IMR-90 (cell line): ENCODE results near the gene TGM2. TPM values are rescaled to one million over a fixed set of nuclear protein-coding genes. Genes with fewer than 3 reads are reported as not detected.

Experiments
- ATAC-seq: fragments of 200-7000 bp; cut with Tn5 transposase; 2 replicates; pipeline ENCODE4 v1.9.1; 2020; ENCODE audit warnings: low read depth, mild to moderate bottlenecking, moderate library complexity
- BruUV-seq: library from RNA; stranded (reverse); fragments of 400-500 nt; replicated peaks from 2 replicates; lab custom pipeline; 2021; lab: Mats Ljungman, UMichigan
- CTCF ChIA-PET: fragments of 300-600 bp; formaldehyde crosslinking; extraction: SDS; loops from one replicate; lab custom pipeline; 2021; ENCODE audit warnings: antibody characterized with exemption; lab: Yijun Ruan, JAX
- POLR2A ChIA-PET: fragments of 300-600 bp; sonication (Branson Sonifier 250); formaldehyde crosslinking; loops from one replicate; lab custom pipeline; 2022; ENCODE audit warnings: antibody characterized with exemption; ENCODE audit not compliant: unreplicated experiment; lab: Charles Lee
- DNase-seq: peaks from one replicate; pipeline ENCODE4 v3.0.0; 2013
- H2AFZ ChIP-seq: replicated peaks from 2 replicates; pipeline ENCODE3; 2013; ENCODE audit warnings: low read length, mild to moderate bottlenecking; ENCODE audit not compliant: poor library complexity
- H2AK5ac ChIP-seq: 2 replicates; pipeline ENCODE4 v1.6.1; 2013; ENCODE audit warnings: low read depth, low read length, inconsistent platforms
- H2AK9ac ChIP-seq: replicated peaks from 2 replicates; pipeline ENCODE3; 2013; ENCODE audit warnings: mild to moderate bottlenecking, low read depth, low read length, moderate library complexity; ENCODE audit not compliant: poor library complexity
- H2BK120ac ChIP-seq: 2 replicates; pipeline ENCODE4 v1.6.1; 2013; ENCODE audit warnings: low read depth, low read length, inconsistent platforms
- H2BK15ac ChIP-seq: 3 replicates; pipeline ENCODE4 v1.6.1; 2013; ENCODE audit warnings: low read depth, low read length, inconsistent platforms
- H2BK20ac ChIP-seq: 2 replicates; pipeline ENCODE4 v1.6.1; 2013; ENCODE audit warnings: low read depth, mild to moderate bottlenecking, inconsistent platforms, low read length, moderate library complexity
- H2BK5ac ChIP-seq: 2 replicates; pipeline ENCODE4 v1.6.1; 2013; ENCODE audit warnings: mild to moderate bottlenecking, low read depth, low read length, inconsistent platforms; ENCODE audit not compliant: poor library complexity, severe bottlenecking
- H3K14ac ChIP-seq: replicated peaks from 2 replicates; pipeline ENCODE4 v1.6.1; 2013; ENCODE audit warnings: low read depth, low read length, inconsistent platforms
- H3K18ac ChIP-seq: 2 replicates; pipeline ENCODE4 v1.6.1; 2013; ENCODE audit warnings: low read depth, low read length, control low read depth
- H3K23ac ChIP-seq: 2 replicates; pipeline ENCODE4 v1.6.1; 2013; ENCODE audit warnings: low read depth, low read length, inconsistent platforms
- H3K27ac ChIP-seq: 2 replicates; pipeline ENCODE4 v1.5.1; 2013; ENCODE audit warnings: mild to moderate bottlenecking, control low read depth, low read length; ENCODE audit not compliant: insufficient read depth
- H3K27me3 ChIP-seq: 2 replicates; pipeline ENCODE4 v1.6.1; 2013; ENCODE audit warnings: low read length; ENCODE audit not compliant: control insufficient read depth, insufficient read depth
- H3K36me3 ChIP-seq: 2 replicates; pipeline ENCODE4 v1.6.1; 2013; ENCODE audit warnings: low read length, mixed read lengths; ENCODE audit not compliant: control insufficient read depth, insufficient read depth
- H3K4ac ChIP-seq: 2 replicates; pipeline ENCODE4 v1.6.1; 2013; ENCODE audit warnings: low read depth, low read length, inconsistent platforms
- H3K4me1 ChIP-seq: 2 replicates; pipeline ENCODE4 v1.6.1; 2013; ENCODE audit warnings: low read length, mixed read lengths; ENCODE audit not compliant: control insufficient read depth, insufficient read depth
- H3K4me2 ChIP-seq: 2 replicates; pipeline ENCODE4 v1.6.1; 2013; ENCODE audit warnings: low read depth, mild to moderate bottlenecking, control low read depth, low read length, moderate library complexity
- H3K4me3 ChIP-seq: 2 replicates; pipeline ENCODE4 v1.5.1; 2013; ENCODE audit warnings: low read depth, mild to moderate bottlenecking, control low read depth, low read length, moderate library complexity; ENCODE audit not compliant: insufficient read depth
- H3K56ac ChIP-seq: 2 replicates; pipeline ENCODE4 v1.6.1; 2013; ENCODE audit warnings: low read length, inconsistent platforms; ENCODE audit not compliant: insufficient read depth; ENCODE audit errors: extremely low read depth
- H3K79me1 ChIP-seq, 2 experiments: 2 replicates each; pipeline ENCODE4 v1.6.1; 2013; ENCODE audit warnings: low read length in 2 of 2, inconsistent platforms in 1 of 2, low read depth in 1 of 2
- H3K9ac ChIP-seq: 2 replicates; pipeline ENCODE4 v1.6.1; 2013; ENCODE audit warnings: low read depth, low read length, control low read depth
- H3K9me1 ChIP-seq: 2 replicates; pipeline ENCODE4 v1.6.1; 2013; ENCODE audit warnings: low read length, inconsistent platforms; ENCODE audit not compliant: insufficient read depth
- H3K9me3 ChIP-seq: 2 replicates; pipeline ENCODE4 v1.6.1; 2013; ENCODE audit warnings: low read length; ENCODE audit not compliant: control insufficient read depth, insufficient read depth
- H4K20me1 ChIP-seq: 2 replicates; pipeline ENCODE4 v1.6.1; 2013; ENCODE audit warnings: low read length, inconsistent platforms; ENCODE audit not compliant: insufficient read depth
- H4K5ac ChIP-seq: 2 replicates; pipeline ENCODE4 v1.6.1; 2013; ENCODE audit warnings: mild to moderate bottlenecking, low read depth, low read length, control low read depth
- H4K8ac ChIP-seq, 2 experiments: 2 replicates each; pipeline ENCODE4 v1.6.1; 2013; ENCODE audit warnings: low read depth in 2 of 2, low read length in 2 of 2, control low read depth in 1 of 2, inconsistent platforms in 1 of 2
- H4K91ac ChIP-seq: 2 replicates; pipeline ENCODE4 v1.6.1; 2013; ENCODE audit warnings: low read depth, low read length, inconsistent platforms; ENCODE audit not compliant: insufficient read depth
- BHLHE40 ChIP-seq: fragments of 150-350 bp; IDR thresholded peaks from 2 replicates; pipeline ENCODE4 v1.6.1; 2016; ENCODE audit warnings: mild to moderate bottlenecking, low read depth, low read length
- CEBPB ChIP-seq: IDR thresholded peaks from 2 replicates; pipeline ENCODE4 v1.6.1; 2012; ENCODE audit warnings: low read depth, low read length, improper control_type of control experiment
- CHD1 ChIP-seq: IDR thresholded peaks from 2 replicates; pipeline ENCODE4 v1.6.1; 2012; ENCODE audit warnings: low read depth, low read length, improper control_type of control experiment
- FOS ChIP-seq: fragments of 150-350 bp; IDR thresholded peaks from 2 replicates; pipeline ENCODE4 v1.6.1; 2016; ENCODE audit warnings: low read depth, low read length
- MAFK ChIP-seq: IDR thresholded peaks from 2 replicates; pipeline ENCODE4 v1.6.1; 2012; ENCODE audit warnings: low read depth, low read length, improper control_type of control experiment
- MAZ ChIP-seq: IDR thresholded peaks from 2 replicates; pipeline ENCODE4 v1.6.1; 2012; ENCODE audit warnings: low read depth, mild to moderate bottlenecking, low read length, improper control_type of control experiment, moderate library complexity, borderline replicate concordance
- MXI1 ChIP-seq: IDR thresholded peaks from 2 replicates; pipeline ENCODE4 v1.6.1; 2012; ENCODE audit warnings: low read depth, mild to moderate bottlenecking, low read length, moderate library complexity, borderline replicate concordance
- NFE2L2 ChIP-seq: fragments of 150-350 bp; IDR thresholded peaks from 2 replicates; pipeline ENCODE4 v1.6.1; 2016; ENCODE audit warnings: low read depth, mild to moderate bottlenecking, low read length
- POLR2A ChIP-seq: IDR thresholded peaks from 2 replicates; pipeline ENCODE4 v1.6.1; 2012; ENCODE audit warnings: mild to moderate bottlenecking, low read depth, low read length
- RAD21 ChIP-seq: IDR thresholded peaks from 2 replicates; pipeline ENCODE4 v1.6.1; 2012; ENCODE audit warnings: low read length, improper control_type of control experiment
- RCOR1 ChIP-seq: IDR thresholded peaks from 2 replicates; pipeline ENCODE4 v1.6.1; 2012; ENCODE audit warnings: mild to moderate bottlenecking, low read length, improper control_type of control experiment; ENCODE audit not compliant: insufficient replicate concordance
- RFX5 ChIP-seq: IDR thresholded peaks from 2 replicates; pipeline ENCODE4 v1.8.0; 2012; ENCODE audit warnings: low read depth, mild to moderate bottlenecking, low read length, moderate library complexity
- SMC3 ChIP-seq: fragments of 150-350 bp; IDR thresholded peaks from 2 replicates; pipeline ENCODE4 v1.6.1; 2016; ENCODE audit warnings: low read depth, mild to moderate bottlenecking, antibody characterized with exemption, low read length, moderate library complexity
- WGBS, 2 experiments: methylation state at CpG; one replicate each; pipeline versions ENCODE4 v1.1.5 to v1.1.7; 2013; ENCODE audit warnings: missing lambda C conversion rate in 2 of 2; ENCODE audit not compliant: insufficient read length in 1 of 2; ENCODE audit errors: extremely low coverage in 2 of 2; 5-methylcytosine and 5-hydroxymethylcytosine counted together
- dilution Hi-C: fragments of 300-500 bp; cut with HindIII; formaldehyde crosslinking; loops from one replicate; pipeline ENCODE4 v1.14.3; 2018; ENCODE audit warnings: low sequenced_read_pairs; ENCODE audit not compliant: unreplicated experiment
- in situ Hi-C: fragments of 300-500 bp; cut with MboI; formaldehyde crosslinking; loops from 3 replicates; pipeline ENCODE4 v1.14.3; 2019; ENCODE audit warnings: low sequenced_read_pairs, inconsistent platforms, mixed read lengths
- intact Hi-C: fragments of 100-400 bp; cut with micrococcal nuclease; formaldehyde crosslinking; loops from 2 replicates; pipeline ENCODE4 v1.10.0; 2022
- polyA plus RNA-seq, 3 experiments: library from polyadenylated mRNA; depleted of rRNA; stranded (reverse); fragments of >200 nt; gene quantifications; 2 replicates each; pipeline ENCODE4 v1.2.3, GENCODE V29; 2012; ENCODE audit warnings: low replicate concordance in 1 of 3
- total RNA-seq: library from RNA; depleted of rRNA; stranded (reverse); fragments of >200 nt; gene quantifications from 2 replicates; pipeline ENCODE4 v1.2.3, GENCODE V29; 2012
- TF ChIP-seq, protein P1 (sequence below): conservative IDR thresholded peaks from 2 replicates; pipeline ENCODE4 v1.5.1; 2012; ENCODE audit warnings: mild to moderate bottlenecking, low read depth, low read length, improper control_type of control experiment
- TF ChIP-seq, protein P2 (sequence below): fragments of 150-350 bp; IDR thresholded peaks from 2 replicates; pipeline ENCODE4 v1.6.1; 2016; ENCODE audit warnings: low read depth, mild to moderate bottlenecking, low read length, moderate library complexity, borderline replicate concordance

The TGM2 gene
- total and polyA plus RNA-seq, 2 of the 4 experiments (the other 2 are of a cell fraction): 239 to 268 TPM

DNA sequence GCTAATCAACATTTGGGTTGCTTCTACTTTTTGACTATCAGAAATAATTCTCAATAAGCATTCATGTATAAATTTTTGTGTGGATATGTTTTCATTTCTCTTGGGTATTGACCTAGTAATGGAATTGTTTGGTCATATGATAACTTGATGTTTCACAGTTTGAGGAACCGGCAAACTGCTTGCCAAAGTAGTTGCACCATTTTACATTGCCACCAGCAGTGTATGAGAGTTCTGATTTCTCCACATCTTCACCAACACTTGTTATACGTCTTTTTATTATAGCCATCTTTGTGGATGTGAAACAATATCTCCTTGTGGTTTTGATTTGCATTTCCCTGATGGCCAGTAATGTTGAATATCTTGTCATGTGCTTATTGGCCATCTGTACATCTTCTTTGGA is 42.6 kb upstream of the TGM2 start:
- no peak overlapping the region for H3K14ac ChIP-seq
- in situ Hi-C loops: no loop called here

More for the DNA sequence above, 42.6 kb upstream of the TGM2 start:
- Histone ChIP-seq H3K4me1 (peaks cover 11% of the 10 kb centered on the region), H3K4me3 (no peak overlapping the region), H4K5ac (no peak overlapping the region), H3K23ac (no peak overlapping the region), H2BK20ac (peak overlapping the region; percentile 49; the same call in 1 of the 2 replicates), H4K91ac (no peak overlapping the region), H3K79me1 (no peaks in the 10 kb centered on the region), H4K20me1 (no peaks in the 10 kb centered on the region), H2BK5ac (no peak overlapping the region), H3K9me3 (no peaks in the 10 kb centered on the region), H3K4ac (no peak overlapping the region), H2AK9ac (no peak overlapping the region), H3K9ac (no peak overlapping the region), H2AK5ac (no peak overlapping the region), H2BK15ac (no peak overlapping the region), H3K18ac (no peak overlapping the region), H3K56ac (no peak overlapping the region), H3K4me2 (no peak overlapping the region), H3K36me3 (no peaks in the 10 kb centered on the region), H3K9me1 (peaks cover 13% of the 10 kb centered on the region), H3K27me3 (no peaks in the 10 kb centered on the region), H3K27ac (no peak overlapping the region), H2AFZ (no peak overlapping the region), H4K8ac (no peak overlapping the region), H2BK120ac (no peak overlapping the region)
- no CpG with 5 or more reads among the region's 2 CpGs for WGBS, 2 experiments
- dilution Hi-C loops (no loop called here), intact Hi-C loops (no loop called here)
- CTCF ChIA-PET: interaction anchor here (2.0 kb wide), 1 partner anchor 8 kb away, joined by 4 read pairs; no protein-coding TSS in a partner anchor
- DNase-seq (no peak), ATAC-seq (no peak)
- no TSS peak for BruUV-seq
- TF ChIP-seq, protein P1, sequence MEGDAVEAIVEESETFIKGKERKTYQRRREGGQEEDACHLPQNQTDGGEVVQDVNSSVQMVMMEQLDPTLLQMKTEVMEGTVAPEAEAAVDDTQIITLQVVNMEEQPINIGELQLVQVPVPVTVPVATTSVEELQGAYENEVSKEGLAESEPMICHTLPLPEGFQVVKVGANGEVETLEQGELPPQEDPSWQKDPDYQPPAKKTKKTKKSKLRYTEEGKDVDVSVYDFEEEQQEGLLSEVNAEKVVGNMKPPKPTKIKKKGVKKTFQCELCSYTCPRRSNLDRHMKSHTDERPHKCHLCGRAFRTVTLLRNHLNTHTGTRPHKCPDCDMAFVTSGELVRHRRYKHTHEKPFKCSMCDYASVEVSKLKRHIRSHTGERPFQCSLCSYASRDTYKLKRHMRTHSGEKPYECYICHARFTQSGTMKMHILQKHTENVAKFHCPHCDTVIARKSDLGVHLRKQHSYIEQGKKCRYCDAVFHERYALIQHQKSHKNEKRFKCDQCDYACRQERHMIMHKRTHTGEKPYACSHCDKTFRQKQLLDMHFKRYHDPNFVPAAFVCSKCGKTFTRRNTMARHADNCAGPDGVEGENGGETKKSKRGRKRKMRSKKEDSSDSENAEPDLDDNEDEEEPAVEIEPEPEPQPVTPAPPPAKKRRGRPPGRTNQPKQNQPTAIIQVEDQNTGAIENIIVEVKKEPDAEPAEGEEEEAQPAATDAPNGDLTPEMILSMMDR: no peak
- TF ChIP-seq SMC3 (no peak), RAD21 (no peak), FOS (no peak), MAZ (no peak), CHD1 (no peak), NFE2L2 (no peak), RCOR1 (no peak), RFX5 (no peak), POLR2A (no peak), CEBPB (no peak), MAFK (no peak), MXI1 (no peak), BHLHE40 (no peak)
- TF ChIP-seq, protein P2, sequence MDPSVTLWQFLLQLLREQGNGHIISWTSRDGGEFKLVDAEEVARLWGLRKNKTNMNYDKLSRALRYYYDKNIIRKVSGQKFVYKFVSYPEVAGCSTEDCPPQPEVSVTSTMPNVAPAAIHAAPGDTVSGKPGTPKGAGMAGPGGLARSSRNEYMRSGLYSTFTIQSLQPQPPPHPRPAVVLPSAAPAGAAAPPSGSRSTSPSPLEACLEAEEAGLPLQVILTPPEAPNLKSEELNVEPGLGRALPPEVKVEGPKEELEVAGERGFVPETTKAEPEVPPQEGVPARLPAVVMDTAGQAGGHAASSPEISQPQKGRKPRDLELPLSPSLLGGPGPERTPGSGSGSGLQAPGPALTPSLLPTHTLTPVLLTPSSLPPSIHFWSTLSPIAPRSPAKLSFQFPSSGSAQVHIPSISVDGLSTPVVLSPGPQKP: no peak
- POLR2A ChIA-PET: no interaction called here
